GM21723 (cell line): Measurements from ENCODE around the gene SRPRA.
"Not testable (repeated sequence)": the region's sequence is repeated elsewhere in the genome, so short reads cannot be mapped to it uniquely, and the experiment has no call there.

Experiments
- ATAC-seq: cut with Tn5 transposase; IDR thresholded peaks from one replicate; pipeline ENCODE4 v1.9.1; 2021; ENCODE audit warnings: mild to moderate bottlenecking, moderate library complexity; ENCODE audit not compliant: unreplicated experiment

Gene SRPRA

GRCh38 chr11:126282736-126283591 lies 14.3 kb upstream of the SRPRA start, which contains the start of gene TIRAP:
TSS of gene TIRAP (plus strand) at chr11:126283093. CDS start at chr11:126290895, 7,802 bp downstream.
- ATAC-seq, result peak; percentile 71

- ATAC-seq, result peak; percentile 21
Measured at GRCh38 chr11:126282361-126282735, 13.7 kb upstream of the SRPRA start.

DNA sequence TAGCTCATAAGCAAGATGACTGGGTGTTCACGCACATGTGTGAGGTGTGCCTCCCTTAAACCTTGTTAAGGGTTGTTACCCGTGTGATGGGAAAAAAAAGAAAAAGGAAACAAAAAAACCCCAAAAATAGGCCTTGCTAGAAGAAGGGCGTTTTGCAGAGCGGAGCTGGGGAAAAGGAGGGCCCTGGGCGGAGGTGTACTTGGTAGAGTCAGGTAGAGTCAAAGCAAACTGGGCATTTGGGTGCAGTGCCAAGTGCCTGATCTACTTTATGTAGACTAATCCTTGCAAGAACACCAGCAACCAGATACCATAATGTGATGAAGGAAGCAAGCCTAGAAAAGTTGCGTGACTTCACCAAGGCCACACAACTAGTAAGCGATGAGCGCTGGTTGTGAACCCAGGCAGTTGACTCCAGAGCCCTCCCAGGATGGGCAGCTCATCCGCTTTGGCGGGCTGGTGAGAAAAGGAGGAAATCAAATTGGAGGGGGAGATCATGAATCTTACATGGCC lies 13.0 kb upstream of the SRPRA start:
- ATAC-seq, result no peak

GRCh38 chr11:126281245-126281644 lies 12.6 kb upstream of the SRPRA start:
- ATAC-seq, result no peak

GRCh38 chr11:126280595-126280994 lies 11.9 kb upstream of the SRPRA start:
- no peak for ATAC-seq

- ATAC-seq, result no peak
Measured at GRCh38 chr11:126279191-126279590, 10.5 kb upstream of the SRPRA start.

GRCh38 chr11:126277780-126278179 lies 9.1 kb upstream of the SRPRA start:
- ATAC-seq, result no peak

- ATAC-seq, result no peak
Measured at GRCh38 chr11:126277322-126277721, 8.6 kb upstream of the SRPRA start.

GRCh38 chr11:126268361-126268707 lies 361 bp downstream of the SRPRA start:
- peak; percentile 0 for ATAC-seq

DNA sequence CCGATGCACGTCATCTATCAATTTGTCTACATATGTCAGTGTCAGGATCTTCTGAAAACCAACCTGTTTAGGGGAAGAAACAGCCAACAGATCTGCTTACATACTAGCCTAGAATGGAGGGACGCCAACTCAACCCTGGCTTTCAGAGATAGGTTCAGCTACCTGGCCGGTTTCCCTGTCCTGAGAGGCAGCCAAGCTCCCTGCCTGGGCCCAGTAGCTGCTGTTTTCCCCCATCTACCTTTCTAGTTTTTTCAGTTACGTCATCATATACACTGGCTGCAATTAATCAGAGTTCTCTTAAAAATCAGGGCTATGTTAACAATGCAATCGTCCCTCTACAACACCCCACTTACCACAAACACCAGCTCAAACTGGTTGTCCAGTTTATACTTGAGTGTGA lies 1.0 kb downstream of the SRPRA start:
- ATAC-seq, result no peak

- no peak for ATAC-seq
Measured at GRCh38 chr11:126265811-126266210, 2.9 kb downstream of the SRPRA start.

DNA sequence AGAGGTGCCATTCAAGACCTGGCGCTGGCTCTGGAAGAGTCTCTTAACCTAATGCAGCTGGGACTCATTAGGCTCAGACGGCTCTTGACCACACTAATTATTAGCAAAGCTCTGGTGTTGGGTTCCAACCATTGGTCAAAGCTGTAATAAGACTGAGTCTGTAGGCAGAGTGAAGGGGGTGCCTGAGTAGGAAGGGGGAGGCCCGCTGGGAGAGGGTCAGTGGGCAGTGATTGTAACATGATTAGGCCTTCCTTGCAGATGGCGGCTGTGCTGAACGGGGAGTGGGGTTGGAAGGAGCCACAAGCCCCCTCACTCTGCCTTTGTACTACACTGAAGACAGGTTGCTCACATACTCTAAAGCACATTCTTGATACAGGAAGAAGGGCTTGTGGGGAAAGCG lies 5.2 kb downstream of the SRPRA start:
- no peak for ATAC-seq

DNA sequence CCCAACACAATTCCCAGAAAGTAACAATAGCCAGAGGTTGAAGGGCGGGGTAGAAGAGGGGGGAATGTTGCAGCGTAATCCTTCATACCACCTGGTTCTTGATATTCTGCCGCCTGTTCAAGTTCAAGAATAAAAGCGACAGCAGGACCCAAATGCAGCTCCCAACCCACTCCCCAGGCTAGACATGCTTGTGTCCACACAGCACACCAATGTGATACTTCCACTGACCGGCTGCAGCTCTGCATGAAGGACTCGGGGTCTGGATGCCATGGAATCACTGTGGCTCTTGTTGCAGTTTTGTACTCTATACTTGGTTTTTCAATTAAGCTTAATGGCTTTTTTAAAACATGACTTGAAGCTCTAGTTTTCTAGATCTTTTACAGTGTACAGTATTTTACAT lies 6.5 kb downstream of the SRPRA start:
- ATAC-seq, result no peak

DNA sequence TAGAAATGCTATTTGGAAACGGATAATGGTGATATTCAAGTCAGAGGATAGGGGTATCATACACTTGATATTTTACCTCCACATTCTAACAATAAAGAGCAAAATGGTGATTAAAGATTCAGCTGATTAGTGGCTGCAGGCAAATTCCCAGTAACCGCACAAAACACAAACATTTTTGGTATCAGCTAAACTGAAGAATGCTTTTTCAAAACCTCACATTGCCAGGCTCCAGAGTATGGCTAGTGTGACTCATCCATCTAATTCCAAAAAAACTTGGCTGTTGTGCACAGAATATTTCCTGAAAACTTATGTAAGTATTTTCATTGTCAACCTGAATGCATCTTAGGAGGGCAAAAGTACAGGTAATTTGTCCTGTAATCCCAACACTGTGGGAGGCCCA lies 10.9 kb downstream of the SRPRA start:
- no peak for ATAC-seq

DNA sequence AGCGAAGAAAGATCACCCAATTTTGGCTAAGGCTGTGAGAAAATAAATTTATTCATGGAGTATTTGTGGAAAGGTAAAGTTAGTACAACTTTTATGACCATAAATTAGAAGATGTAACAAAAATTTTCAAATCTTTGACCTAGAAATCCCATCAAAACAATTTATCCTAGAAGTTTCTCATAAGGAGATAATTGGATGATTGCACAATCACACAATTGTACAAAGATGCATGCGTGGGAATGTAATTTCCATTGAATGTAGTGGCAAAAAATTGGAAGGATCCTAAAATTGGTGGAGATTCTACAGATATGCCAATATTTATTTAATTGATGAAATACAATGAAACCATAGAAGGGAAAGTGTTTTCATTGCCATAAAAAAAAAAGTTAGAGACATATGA lies 11.6 kb downstream of the SRPRA start:
- no peak for ATAC-seq

GRCh38 chr11:126256216-126256615 lies 12.5 kb downstream of the SRPRA start:
- no peak for ATAC-seq

DNA sequence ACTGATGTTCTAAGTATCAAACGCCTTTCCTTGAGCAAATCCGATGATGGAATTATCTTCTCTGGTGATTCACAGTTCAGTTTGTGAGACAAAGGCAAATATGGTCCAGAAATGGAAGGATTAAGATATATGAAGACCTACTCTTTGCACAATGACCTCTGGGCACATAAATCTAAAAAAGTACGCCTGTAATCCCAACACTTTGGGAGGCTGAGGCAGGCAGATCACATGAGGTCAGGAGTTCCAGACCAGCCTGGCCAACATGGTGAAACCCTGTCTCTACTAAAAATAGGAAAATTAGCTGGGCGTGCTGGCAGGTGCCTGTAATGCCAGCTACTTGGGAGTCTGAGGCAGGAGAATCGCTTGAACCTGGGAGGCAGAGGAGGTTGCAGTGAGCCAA lies 13.2 kb downstream of the SRPRA start:
- ATAC-seq, result not testable (repeated sequence)

DNA sequence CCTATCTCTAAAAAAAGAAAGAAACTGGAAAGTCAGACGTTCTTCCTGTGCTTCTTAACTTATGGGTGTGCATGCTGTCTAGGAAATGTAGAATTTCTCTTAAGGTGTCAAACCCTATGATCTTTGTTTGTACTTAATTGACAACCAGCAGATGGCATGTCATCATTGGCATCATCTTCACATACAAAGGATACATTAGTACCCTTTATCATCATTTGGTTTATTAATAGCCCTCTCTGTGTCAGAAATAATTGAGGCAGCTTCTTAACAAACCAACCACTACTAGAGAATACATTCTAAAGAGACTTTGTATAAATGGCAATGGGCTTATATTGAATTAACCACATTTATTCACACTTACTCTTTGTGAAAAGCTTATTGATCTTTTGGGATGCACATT lies 13.9 kb downstream of the SRPRA start:
- no peak for ATAC-seq

DNA sequence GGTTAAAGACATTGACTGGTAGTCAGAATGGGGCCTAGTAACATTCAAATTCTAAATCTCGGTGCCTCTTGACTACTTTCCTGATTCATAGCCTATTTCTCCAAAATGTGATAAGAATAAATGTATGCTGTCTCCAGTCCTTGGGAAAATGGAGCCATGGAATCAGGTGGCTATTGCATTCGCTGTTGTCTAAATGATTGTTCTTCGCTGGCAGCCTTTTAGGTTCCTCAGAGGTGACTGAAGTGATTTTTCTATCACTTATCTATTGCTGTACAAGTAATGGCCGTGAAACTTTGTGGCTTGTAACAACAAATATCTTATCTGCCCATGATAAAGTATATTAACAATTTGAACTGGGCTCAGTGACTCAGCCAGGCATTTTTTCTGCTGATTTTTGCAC lies 15.4 kb downstream of the SRPRA start:
- ATAC-seq, result no peak

DNA sequence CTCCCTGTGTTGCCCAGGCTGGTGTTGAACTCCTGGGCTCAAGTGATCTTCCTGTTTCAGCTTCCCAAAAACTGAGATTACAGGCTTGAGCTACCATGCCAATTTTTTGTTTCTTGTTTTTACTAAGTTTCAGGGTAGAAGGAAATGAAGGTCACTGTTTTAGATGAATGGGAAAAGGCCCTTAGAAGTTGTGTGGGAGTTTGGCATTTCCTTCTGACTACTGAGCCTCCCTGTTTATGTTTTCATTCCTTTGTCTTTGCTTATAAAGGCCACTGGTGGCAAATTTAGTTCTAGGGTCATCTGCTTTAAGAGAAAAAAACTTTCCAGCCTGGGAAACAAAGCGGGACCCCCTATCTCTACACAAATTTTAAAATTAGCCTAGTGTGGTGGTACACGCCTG lies 22.1 kb downstream of the SRPRA start:
- ATAC-seq, result no peak

DNA sequence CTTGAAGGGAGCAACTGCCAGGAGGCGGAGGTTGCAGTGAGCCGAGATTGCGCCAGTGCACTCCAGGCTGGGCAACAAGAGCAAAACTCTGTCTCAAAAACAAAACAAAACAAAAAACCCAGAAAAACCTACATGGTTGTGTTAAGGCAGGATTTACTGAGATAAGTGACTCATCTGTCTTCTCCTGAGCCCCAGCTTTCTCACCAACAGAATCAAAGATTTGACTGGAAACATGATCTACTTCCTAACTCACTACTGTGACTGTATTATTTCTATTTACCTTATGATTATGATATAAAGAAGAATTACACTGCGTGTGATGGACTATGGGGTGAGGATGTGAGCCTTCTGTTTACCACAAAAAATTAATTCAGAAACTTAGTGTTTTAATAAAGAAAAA lies 35.3 kb downstream of the SRPRA start:
- ATAC-seq, result no peak

GRCh38 chr11:126232683-126233082 lies 36.0 kb downstream of the SRPRA start:
- ATAC-seq, result no peak
